SK-N-MC (cell line): ENCODE data around the gene C2CD2.

Experiments
- EZH2 ChIP-seq: fragments of 200-600 bp; sonication (generic); IDR thresholded peaks from one replicate; pipeline ENCODE4 v1.6.1; 2017; ENCODE audit warnings: antibody characterized with exemption
- FOXP2 ChIP-seq: optimal IDR thresholded peaks from 2 replicates; pipeline ENCODE3; 2011; ENCODE audit warnings: mild to moderate bottlenecking, moderate library complexity; ENCODE audit not compliant: insufficient read depth; ENCODE audit errors: extremely low read length, control extremely low read depth
- POLR2AphosphoS5 ChIP-seq: IDR thresholded peaks from 2 replicates; pipeline ENCODE4 v1.6.1; 2012; ENCODE audit warnings: mild to moderate bottlenecking, low read depth, low read length, borderline replicate concordance

DNA sequence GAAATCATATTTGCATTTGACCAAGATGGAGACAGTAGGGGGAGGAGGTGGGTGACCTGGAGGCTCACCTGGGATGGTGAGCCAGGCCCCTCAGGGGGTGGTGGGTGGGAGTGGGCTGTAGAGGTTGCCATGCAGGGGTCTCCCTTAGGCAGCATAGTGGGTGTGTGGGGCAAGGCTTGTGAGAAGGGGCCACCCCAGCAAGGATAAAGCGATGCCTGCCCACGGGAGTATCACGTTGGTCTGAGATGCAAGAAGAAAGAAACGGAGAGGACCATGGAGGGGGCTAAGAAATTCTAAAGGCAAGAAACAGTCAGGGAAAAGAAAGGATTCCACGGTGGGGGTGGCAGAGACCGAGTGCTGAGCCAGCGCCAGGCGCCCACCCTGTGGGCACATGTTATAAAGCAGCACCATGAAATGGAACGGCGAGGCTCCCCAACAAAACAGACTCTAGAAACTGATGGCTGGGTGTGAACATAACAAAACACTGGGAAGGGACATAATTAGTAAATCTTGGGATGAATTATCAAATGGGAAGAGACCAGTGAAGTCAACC is 11.7 kb upstream of the C2CD2 start:
- no peak for TF ChIP-seq EZH2
- TF ChIP-seq POLR2AphosphoS5 = no peak
- no peak for TF ChIP-seq FOXP2
